Mucosa of descending colon (tissue), 3 donors: ENCODE measurements around the gene ADISSP. TPM values are rescaled to one million over a fixed set of nuclear protein-coding genes. Genes with fewer than 3 reads are reported as not detected.

ENCODE experiments used
- ATAC-seq: fragments of 200-7000 bp; cut with Tn5 transposase; one replicate; pipeline ENCODE4 v1.9.1; 2020; ENCODE audit warnings: mild to moderate bottlenecking, moderate library complexity
- DNase-seq, 3 donors: peaks; one replicate each; pipeline ENCODE4 v3.0.0-alpha.2; 2020
- H3K36me3 ChIP-seq: fragments of 200-600 bp; one replicate; pipeline ENCODE4 v1.8.0; 2021; ENCODE audit warnings: low read depth, mild to moderate bottlenecking
- H3K4me1 ChIP-seq: fragments of 200-600 bp; one replicate; pipeline ENCODE4 v1.8.0; 2021; ENCODE audit warnings: low read depth, mild to moderate bottlenecking
- H3K4me3 ChIP-seq: fragments of 200-600 bp; one replicate; pipeline ENCODE4 v1.8.0; 2021; ENCODE audit warnings: mild to moderate bottlenecking
- H3K9me3 ChIP-seq: fragments of 200-600 bp; one replicate; pipeline ENCODE4 v1.8.0; 2021; ENCODE audit warnings: mild to moderate bottlenecking
- CTCF ChIP-seq: fragments of 200-600 bp; IDR thresholded peaks from one replicate; pipeline ENCODE4 v1.8.0; 2022; ENCODE audit warnings: antibody characterized with exemption, mild to moderate bottlenecking
- intact Hi-C, 2 donors: fragments of 100-400 bp; cut with DNase I in 1 of 2; cut with micrococcal nuclease in 1 of 2; formaldehyde crosslinking; loops; one replicate each; pipeline versions ENCODE4 v1.11.0 to v1.11.1; 2022; cut with DNase I, micrococcal nuclease
- total RNA-seq, 3 donors: library from RNA; stranded (reverse); fragmentation: NEBNext Ultra II Directional in 2 of 3; extraction: Animal tissue kit (Norgen Biotek cat#: 25700) in 2 of 3; gene quantifications; one replicate each; pipeline versions ENCODE4 v1.2.1 to v1.2.4, GENCODE V29; 2021 to 2023
- donor health status: DM: no; HTN: no; CAD: no; lungs with moderate emphysema.
- donor health status: DM: no; HTN: no; CAD: no.
- donor health status: DM: no; HTN: yes; CAD: no.

The ADISSP gene
- total RNA-seq, 3 donors from 2014 or later, result 14.5 to 69.6 (median 26.5) TPM

- intact Hi-C loops, result loop anchor here (5.0 kb wide), 1 partner anchor 34 kb away; no protein-coding TSS in a partner anchor
- DNase-seq (peak in 2 of 3 donors; percentile 79 to 82), ATAC-seq (peak; percentile 71)
- H3K36me3 ChIP-seq, result no peaks in the 10 kb centered on the region
- peak; percentile 87 for TF ChIP-seq CTCF
- H3K4me1 ChIP-seq, result no peaks in the 10 kb centered on the region
- H3K9me3 ChIP-seq, result no peaks in the 10 kb centered on the region
- H3K4me3 ChIP-seq, result no peak overlapping the region
Measured at GRCh38 chr20:3710703-3711483, 56.7 kb downstream of the ADISSP start.

- DNase-seq (peak in 1 of 3 donors; percentile 27), ATAC-seq (peak; percentile 6)
- no peak for TF ChIP-seq CTCF
- Histone ChIP-seq H3K9me3 (no peaks in the 10 kb centered on the region), H3K4me3 (no peak overlapping the region), H3K4me1 (no peaks in the 10 kb centered on the region), H3K36me3 (no peaks in the 10 kb centered on the region)
- intact Hi-C loops, result loop anchor here (5.0 kb wide), 1 partner anchor 33 kb away; no protein-coding TSS in a partner anchor
Measured at GRCh38 chr20:3710011-3710466, 57.5 kb downstream of the ADISSP start.

DNA sequence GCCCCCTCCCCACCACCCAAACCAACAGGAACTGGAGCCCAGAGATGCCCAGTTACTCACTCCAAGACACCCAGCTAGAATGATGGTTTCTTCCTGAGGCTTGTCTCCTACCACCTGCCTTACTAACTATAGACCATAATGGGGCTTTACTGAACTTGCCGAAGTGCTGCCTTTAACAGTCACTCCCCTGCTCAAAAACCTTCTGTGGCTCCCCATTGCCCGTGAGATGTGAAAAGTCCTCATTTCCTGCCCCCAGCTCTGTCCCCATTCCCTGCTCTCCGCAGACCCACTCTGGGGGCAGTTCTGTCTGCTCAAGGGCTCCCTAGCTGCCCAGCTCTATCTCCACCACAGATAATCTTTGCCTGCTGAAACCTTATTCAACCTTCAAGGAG, 60.0 kb downstream of the ADISSP start:
- H3K9me3 ChIP-seq, result no peaks in the 10 kb centered on the region
- H3K4me1 ChIP-seq, result no peaks in the 10 kb centered on the region
- intact Hi-C loops, result no loop called here
- no peak for ATAC-seq
- H3K36me3 ChIP-seq, result no peaks in the 10 kb centered on the region
- TF ChIP-seq CTCF, result no peak
- DNase-seq, result no peak
- no peak overlapping the region for H3K4me3 ChIP-seq

DNA sequence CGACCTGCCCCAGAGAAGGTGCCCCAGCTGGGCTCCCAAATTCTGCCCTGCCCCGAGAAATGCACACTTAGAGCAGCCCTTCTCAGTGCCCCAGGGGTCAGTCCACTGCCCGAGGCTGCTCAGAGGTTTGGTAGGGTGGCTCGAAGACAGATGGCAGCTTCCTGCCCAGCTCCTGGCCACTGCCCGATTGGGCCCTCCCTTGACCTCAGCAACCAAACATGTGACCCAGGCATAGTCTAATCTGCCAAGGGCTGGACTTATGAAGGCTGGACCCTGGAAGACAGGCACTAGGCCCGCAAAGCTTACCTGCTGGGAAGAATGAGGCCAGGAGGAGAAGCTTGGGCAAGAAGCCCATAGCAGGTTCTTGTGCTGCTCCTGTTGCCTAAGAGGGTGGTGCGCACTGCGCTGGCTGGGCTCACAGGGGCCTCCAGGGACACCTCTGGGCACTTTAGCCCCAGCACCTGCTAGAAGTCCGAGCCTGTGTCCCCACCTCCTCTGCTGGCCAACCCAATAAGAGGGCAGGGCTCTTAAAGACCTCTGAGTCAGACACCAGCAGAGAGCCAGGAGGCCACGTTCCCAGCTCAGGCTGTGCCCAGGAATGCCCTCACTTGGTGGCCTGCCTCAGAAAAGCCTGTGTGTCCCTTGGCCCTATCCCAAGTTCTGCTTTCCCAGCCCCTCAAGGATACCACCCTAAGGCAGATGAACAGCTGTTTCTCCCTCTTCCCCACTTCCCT, 60.6 kb downstream of the ADISSP start:
- no peaks in the 10 kb centered on the region for H3K36me3 ChIP-seq
- H3K4me3 ChIP-seq, result no peak overlapping the region
- DNase-seq (no peak), ATAC-seq (no peak)
- H3K9me3 ChIP-seq, result no peaks in the 10 kb centered on the region
- intact Hi-C loops, result no loop called here
- no peaks in the 10 kb centered on the region for H3K4me1 ChIP-seq
- no peak for TF ChIP-seq CTCF

DNA sequence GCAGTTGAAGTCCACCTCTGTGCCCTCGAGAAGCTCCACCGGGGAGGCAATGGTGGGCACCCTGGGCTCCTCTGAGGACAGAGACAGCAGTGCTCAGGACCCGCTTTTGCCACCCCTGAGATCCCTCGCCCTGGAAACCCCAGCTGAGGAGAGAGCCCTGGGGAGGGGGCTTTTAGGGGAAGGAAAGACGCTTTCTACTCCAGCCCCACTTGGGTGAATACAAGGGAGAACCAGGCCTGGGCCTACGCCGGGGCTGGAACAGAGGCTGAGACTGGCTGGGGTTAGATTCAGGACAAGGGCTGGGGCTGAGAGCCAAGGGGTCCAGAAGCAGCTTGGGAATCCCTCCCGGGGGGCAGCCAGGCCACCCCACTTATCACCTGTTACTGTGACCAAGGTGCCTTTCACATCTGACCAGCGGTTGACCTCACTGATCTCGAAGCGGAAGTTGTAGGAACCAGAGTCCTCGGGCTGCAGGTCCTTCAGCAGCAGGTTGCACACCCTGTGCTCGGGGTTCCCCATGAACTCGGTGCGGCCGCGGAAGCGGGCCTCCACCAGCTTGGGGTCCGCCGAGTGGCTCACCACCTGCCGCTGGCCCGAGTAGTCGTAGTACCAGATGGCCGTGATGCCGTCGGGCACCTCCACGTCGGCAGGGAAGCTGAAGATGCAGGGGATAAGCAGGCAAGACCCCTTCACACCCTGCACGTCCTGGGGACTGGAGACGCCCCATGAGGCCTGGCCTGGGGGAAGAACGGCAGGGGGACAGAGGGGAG, 61.4 kb downstream of the ADISSP start:
- intact Hi-C loops, result no loop called here
- Histone ChIP-seq H3K36me3 (no peaks in the 10 kb centered on the region), H3K4me3 (no peak overlapping the region), H3K4me1 (no peaks in the 10 kb centered on the region), H3K9me3 (no peaks in the 10 kb centered on the region)
- TF ChIP-seq CTCF, result no peak
- ATAC-seq (no peak), DNase-seq (no peak)
